Chondrocyte (in vitro differentiated cells): ENCODE data around the gene C10orf95. TPM values are rescaled to one million over a fixed set of nuclear protein-coding genes. Genes with fewer than 3 reads are reported as not detected.
A peak's percentile ranks its signal among the peaks of the same experiment; 100 is the strongest.

Experiments used
- DNase-seq: peaks from one replicate; pipeline ENCODE4 v3.0.0; 2021; ENCODE audit warnings: mixed read lengths, low spot score
- H3K27ac Mint-ChIP-seq: one replicate; pipeline ENCODE4 v1.8.0; 2021; ENCODE audit warnings: mild to moderate bottlenecking, moderate library complexity, mixed read lengths; ENCODE audit not compliant: unreplicated experiment
- H3K27me3 Mint-ChIP-seq: 2 replicates; pipeline ENCODE4 v1.8.0; 2021; ENCODE audit warnings: low read depth, mixed read lengths
- H3K36me3 Mint-ChIP-seq: 2 replicates; pipeline ENCODE4 v1.8.0; 2021; ENCODE audit warnings: low read depth, mixed read lengths
- H3K4me1 Mint-ChIP-seq: 2 replicates; pipeline ENCODE4 v1.8.0; 2021; ENCODE audit warnings: low read depth, mild to moderate bottlenecking, mixed read lengths
- H3K4me3 Mint-ChIP-seq: one replicate; pipeline ENCODE4 v1.8.0; 2021; ENCODE audit warnings: mild to moderate bottlenecking, moderate library complexity, mixed read lengths; ENCODE audit not compliant: unreplicated experiment
- H3K9me3 Mint-ChIP-seq: 2 replicates; pipeline ENCODE4 v1.8.0; 2021; ENCODE audit warnings: low read depth, mixed read lengths
- total RNA-seq: library from RNA; stranded (reverse); gene quantifications from 3 replicates; pipeline ENCODE4 v1.2.1, GENCODE V29; 2021
- TF ChIP-seq, protein P1 (sequence below): fragments of 200-600 bp; sonication (generic); IDR thresholded peaks from 2 replicates; pipeline ENCODE4 v1.5.0; 2021; ENCODE audit warnings: antibody characterized with exemption, mild to moderate bottlenecking, moderate library complexity

C10orf95 gene
- total RNA-seq, 1 donor from 2014 or later: not detected

DNA sequence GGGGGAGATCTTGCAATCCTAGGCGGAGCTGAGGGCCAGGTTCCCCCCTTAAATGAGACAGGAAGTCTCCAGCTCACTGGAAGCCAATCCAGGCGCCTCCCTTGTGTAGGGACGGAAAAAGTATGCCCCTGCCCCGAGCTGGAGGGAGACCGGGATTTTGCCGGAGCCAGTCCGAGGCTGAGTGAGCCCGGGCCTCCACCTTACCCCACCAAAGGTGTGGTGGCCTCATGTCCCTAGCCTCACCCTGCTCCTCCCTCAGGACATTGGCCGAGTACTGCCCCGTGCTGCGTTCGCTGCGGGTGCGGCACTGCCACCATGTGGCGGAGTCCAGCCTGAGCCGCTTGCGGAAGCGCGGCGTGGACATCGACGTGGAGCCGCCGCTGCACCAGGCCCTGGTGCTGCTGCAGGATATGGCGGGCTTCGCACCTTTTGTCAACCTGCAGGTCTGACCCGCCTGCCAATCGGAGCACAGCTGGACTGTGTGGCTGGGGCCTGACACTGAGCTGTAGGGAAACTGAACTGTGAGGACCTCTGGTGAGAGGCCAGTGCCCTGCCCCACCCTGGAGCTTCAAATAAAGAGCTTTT, 28.7 kb downstream of the C10orf95 start:
- Mint-ChIP-seq H3K4me1 (peaks cover 33% of the 10 kb centered on the region), H3K27ac (peak overlapping the region; percentile 70), H3K27me3 (peaks cover 9% of the 10 kb centered on the region), H3K36me3 (peaks cover 1% of the 10 kb centered on the region), H3K9me3 (no peaks in the 10 kb centered on the region), H3K4me3 (peak overlapping the region; percentile 98)
- no peak for DNase-seq
- TF ChIP-seq, protein P1, sequence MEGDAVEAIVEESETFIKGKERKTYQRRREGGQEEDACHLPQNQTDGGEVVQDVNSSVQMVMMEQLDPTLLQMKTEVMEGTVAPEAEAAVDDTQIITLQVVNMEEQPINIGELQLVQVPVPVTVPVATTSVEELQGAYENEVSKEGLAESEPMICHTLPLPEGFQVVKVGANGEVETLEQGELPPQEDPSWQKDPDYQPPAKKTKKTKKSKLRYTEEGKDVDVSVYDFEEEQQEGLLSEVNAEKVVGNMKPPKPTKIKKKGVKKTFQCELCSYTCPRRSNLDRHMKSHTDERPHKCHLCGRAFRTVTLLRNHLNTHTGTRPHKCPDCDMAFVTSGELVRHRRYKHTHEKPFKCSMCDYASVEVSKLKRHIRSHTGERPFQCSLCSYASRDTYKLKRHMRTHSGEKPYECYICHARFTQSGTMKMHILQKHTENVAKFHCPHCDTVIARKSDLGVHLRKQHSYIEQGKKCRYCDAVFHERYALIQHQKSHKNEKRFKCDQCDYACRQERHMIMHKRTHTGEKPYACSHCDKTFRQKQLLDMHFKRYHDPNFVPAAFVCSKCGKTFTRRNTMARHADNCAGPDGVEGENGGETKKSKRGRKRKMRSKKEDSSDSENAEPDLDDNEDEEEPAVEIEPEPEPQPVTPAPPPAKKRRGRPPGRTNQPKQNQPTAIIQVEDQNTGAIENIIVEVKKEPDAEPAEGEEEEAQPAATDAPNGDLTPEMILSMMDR: peak; percentile 87

DNA sequence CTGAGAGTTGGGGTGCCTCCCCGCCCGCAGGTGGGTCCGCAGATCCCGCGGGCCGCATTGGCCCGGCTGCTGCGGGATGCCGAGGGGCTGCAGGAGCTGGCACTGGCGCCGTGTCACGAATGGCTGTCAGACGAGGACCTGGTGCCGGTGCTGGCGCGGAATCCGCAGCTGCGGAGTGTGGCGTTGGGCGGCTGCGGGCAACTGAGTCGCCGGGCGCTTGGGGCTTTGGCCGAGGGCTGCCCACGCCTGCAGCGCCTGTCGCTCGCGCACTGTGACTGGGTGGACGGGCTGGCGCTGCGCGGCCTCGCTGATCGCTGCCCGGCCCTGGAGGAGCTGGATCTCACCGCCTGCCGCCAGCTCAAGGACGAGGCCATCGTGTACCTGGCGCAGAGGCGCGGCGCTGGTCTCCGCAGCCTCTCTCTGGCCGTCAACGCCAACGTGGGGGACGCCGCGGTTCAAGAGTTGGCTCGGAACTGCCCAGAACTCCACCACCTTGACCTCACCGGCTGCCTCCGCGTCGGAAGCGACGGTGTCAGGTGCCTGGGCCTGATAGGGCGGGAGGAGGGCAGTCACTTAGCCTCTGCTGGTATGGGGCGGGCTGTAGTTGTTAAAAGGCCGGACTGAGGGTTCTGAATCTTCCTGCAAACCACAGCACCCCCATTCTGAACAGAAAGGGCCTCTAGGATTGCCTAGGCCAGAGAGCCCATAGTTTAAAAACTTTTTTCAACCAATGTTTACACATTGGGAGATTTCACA, 29.4 kb downstream of the C10orf95 start:
- peak overlapping the region; percentile 98 for H3K4me3 Mint-ChIP-seq
- peak overlapping the region; percentile 70 for H3K27ac Mint-ChIP-seq
- no peak for DNase-seq

DNA sequence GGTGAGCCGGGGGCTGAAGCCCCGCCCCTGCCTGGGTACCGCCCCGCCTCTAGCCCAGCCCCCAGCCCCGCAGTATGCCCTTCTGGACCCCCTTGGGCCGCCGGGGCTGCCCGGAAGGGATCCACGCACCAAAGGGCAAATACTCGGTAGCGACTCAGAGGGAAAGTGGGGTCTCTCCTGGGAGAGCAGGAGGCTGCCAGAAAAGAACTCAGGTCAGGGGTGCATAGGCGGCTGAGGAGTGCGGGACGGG, 29.9 kb downstream of the C10orf95 start:
- TF ChIP-seq, protein P1: no peak
- peaks cover 33% of the 10 kb centered on the region for H3K4me1 Mint-ChIP-seq
- H3K4me3 Mint-ChIP-seq: peak overlapping the region; percentile 98
- H3K27ac Mint-ChIP-seq: peak overlapping the region; percentile 68
- H3K9me3 Mint-ChIP-seq: no peaks in the 10 kb centered on the region
- peaks cover 15% of the 10 kb centered on the region for H3K27me3 Mint-ChIP-seq
- DNase-seq: no peak
- peaks cover 1% of the 10 kb centered on the region for H3K36me3 Mint-ChIP-seq

More for the DNA sequence above, 29.4 kb downstream of the C10orf95 start:
- Mint-ChIP-seq H3K27me3 (peaks cover 15% of the 10 kb centered on the region), H3K4me1 (peaks cover 33% of the 10 kb centered on the region), H3K9me3 (no peaks in the 10 kb centered on the region), H3K36me3 (peaks cover 1% of the 10 kb centered on the region)
- TF ChIP-seq, protein P1: no peak

DNA sequence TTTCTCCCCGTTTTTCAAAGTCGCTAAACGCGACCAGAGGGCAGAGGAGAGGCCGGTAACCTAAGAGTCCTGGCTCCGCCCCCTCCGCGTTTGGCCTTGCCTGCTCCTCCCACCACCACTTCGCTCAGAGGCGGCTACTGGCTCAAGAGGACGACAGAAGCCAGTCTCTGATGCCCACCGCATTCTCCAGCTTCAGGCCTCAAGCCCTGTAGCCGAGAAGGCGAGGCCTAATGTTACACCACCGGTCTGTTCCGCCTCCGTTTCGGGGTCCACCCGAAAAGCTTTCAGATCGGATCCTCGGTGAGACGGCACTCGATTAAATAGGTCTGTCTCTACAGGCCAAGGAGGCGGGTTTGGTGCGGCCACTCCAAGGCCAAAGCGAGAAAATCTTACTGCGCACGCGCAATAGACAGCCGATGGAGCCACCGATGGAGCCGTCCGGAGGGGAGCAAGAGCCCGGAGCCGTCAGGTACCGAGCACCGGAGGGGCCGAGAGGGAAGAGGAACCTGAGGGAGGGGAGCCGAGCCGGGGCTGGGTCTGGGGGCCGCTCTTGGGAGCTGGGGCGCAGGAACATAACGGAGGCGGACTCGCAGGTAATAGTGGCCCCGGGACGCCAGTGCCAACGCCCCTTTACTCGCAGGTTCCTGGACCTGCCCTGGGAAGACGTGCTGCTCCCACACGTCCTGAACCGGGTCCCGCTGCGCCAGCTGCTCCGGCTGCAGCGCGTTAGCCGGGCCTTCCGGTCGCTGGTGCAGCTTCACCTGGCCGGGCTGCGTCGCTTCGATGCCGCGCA, 30.4 kb downstream of the C10orf95 start, which contains the start of gene FBXL15:
FBXL15 (plus strand) TSS at position 123 of the 793 bp plus-strand sequence; CDS start at position 417, 294 bp downstream.
- Mint-ChIP-seq H3K9me3 (no peaks in the 10 kb centered on the region), H3K36me3 (peaks cover 1% of the 10 kb centered on the region), H3K4me1 (peaks cover 33% of the 10 kb centered on the region), H3K4me3 (peak within 1 kb of the TSS; percentile 98), H3K27me3 (peaks cover 18% of the 10 kb centered on the region), H3K27ac (peak within 1 kb of the TSS; percentile 96)
- DNase-seq: no peak
- TF ChIP-seq, protein P1: no peak

DNA sequence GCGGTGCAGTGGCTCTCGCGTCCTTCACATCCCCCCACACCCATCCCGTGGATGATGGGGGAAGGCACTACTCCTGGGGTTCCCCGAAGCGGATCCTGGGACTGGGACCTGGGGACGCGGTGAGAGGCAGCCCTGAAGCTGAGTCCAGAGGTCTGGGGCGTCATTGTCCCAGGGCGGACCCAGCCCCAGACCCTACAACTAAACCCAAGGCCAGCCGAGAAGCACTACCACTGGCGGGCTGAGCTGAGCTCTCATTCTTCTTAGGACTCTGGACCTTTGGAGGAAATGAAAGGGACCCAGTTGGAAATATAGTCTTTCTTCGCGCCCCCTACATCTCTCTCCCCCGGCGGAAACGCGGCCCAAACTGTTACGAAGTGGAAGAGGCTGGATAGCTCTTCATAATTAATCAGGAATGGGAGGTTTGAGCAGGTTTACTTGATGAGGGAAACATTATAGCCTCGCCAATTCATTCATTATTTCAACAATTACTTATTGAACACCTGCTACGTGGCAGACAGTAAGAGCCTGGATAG, 31.1 kb downstream of the C10orf95 start:
- Mint-ChIP-seq H3K27ac (peak overlapping the region; percentile 96), H3K4me3 (peak overlapping the region; percentile 98), H3K4me1 (peaks cover 33% of the 10 kb centered on the region), H3K9me3 (no peaks in the 10 kb centered on the region), H3K36me3 (peaks cover 1% of the 10 kb centered on the region), H3K27me3 (peaks cover 18% of the 10 kb centered on the region)
- no peak for DNase-seq
- TF ChIP-seq, protein P1: no peak
